NCI-H774 (cell line): ENCODE results near the gene CHAF1B.
"Not testable (repeated sequence)": the region's sequence is repeated elsewhere in the genome, so short reads cannot be mapped to it uniquely, and the experiment has no call there.

Experiments
- DNase-seq: peaks from one replicate; lab custom pipeline; 2025; lab: John Stamatoyannopoulos, UW

CHAF1B gene

GRCh38 chr21:36388835-36389234 is 3.6 kb downstream of the CHAF1B start:
- no peak for DNase-seq

- not testable (repeated sequence) for DNase-seq
Measured at GRCh38 chr21:36391649-36392048, 6.5 kb downstream of the CHAF1B start.

GRCh38 chr21:36395353-36396111 is 10.3 kb downstream of the CHAF1B start:
- no peak for DNase-seq

DNA sequence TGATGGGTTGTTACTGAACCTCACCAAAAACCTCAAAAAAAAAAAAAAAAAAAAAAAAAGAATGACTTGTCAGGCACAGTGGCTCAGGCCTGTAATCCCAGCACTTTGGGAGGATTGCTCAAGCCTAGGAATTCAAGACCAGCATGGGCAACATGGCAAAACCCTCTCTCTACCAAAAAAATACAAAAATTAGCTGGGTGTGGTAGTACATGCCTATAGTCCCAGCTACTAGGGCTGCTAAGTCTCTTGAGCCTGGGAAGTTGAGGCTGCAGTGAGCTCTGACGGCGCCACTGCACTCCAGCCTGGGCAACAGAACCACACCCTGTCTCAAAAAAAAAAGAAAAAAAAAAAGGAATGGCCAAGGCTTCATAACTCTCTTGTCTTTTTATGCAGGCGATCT is 11.1 kb downstream of the CHAF1B start:
- DNase-seq, result no peak

DNA sequence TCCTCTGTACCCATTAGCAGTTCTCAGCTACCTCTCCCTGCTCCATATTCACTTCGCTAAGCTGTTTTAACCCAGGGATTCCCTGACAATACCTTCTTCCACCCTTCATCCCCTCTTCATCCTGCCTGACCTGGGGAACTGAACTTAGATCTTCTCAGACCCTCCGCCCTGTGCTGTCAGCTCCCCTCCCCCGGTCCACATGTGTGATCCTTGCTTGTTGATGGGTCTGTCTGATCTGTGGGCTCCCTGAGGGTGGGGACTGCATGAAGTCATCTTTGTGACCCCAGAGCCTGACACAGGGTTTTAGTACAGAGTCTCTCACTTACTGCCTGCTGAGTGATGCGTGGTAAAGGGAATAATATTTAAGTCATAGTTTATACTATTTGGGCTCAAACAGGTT is 11.8 kb downstream of the CHAF1B start:
- DNase-seq, result no peak

DNA sequence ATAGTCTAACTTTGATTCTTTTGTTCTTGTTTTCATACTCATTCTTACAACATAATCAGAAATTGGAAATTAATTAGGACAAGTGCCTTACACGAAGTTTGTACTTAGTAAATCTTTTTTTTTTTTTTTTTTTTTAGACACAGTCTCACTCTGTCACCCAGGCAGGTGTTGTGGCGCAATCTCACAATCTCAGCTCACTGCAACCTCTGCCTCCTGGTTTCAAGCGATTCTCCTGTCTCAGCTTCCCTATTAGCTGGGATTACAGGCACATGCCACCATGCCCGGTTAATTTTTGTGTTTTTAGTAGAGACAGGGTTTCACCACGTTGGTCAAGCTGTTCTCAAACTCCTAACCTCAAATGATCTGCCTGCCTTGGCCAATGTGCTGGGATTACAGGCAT is 12.4 kb downstream of the CHAF1B start:
- no peak for DNase-seq

- not testable (repeated sequence) for DNase-seq
Measured at GRCh38 chr21:36399736-36400135, 14.5 kb downstream of the CHAF1B start.

DNA sequence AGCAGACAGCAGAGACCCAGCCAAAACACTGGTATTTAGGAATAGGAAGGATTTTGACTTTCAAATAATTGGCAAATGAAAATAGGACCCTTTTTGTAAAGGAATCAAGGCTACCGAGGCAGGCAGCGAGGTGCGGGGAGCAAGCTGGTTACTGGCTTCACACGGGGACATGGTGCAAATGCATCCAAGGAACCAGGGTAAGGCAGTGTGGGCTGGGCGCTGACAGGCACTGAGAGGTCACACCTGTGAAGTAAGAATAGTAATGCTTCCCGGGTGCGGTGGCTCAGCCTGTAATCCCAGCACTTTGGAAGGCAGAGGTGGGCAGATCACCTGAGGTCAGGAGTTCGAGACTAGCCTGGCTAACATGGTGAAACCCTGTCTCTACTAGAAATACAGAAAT is 15.5 kb downstream of the CHAF1B start:
- no peak for DNase-seq

- no peak for DNase-seq
Measured at GRCh38 chr21:36402339-36402738, 17.1 kb downstream of the CHAF1B start.

- DNase-seq, result no peak
Measured at GRCh38 chr21:36403713-36404112, 18.5 kb downstream of the CHAF1B start.

DNA sequence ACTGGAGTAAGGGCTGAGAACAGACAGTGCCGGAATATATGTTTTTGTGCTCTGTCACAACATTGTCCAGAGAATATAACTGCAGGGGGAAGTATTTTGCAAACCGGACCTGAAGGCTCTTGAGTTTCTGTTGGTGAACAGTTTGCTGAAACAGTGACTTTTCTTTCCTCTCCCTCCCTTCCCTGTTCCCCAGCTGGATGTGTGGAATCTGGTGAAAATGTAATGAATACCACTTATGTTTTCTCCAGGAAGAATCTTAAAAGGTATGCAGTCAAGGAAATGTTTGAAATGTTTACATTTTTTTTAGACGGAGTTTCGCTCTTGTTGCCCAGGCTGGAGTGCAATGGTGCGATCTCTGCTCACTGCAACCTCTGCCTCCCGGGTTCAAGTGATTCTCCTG is 23.4 kb downstream of the CHAF1B start:
- no peak for DNase-seq

DNA sequence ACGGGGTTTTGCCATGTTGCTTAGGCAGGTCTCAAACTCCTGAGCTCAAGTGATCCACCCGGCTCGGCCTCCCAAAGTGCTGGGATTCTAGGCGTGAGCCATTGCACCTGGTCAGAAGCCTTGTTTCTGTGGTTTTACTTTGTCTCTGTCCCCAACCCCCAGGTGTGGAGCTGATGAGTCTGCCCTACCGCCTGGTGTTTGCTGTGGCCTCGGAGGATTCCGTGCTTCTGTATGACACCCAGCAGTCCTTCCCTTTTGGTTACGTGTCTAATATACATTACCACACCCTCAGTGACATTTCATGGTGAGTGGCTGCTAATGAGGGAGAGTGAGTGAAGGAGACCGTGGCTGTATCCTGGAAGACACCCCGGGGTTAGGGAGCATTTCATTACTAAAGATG is 26.1 kb downstream of the CHAF1B start:
- no peak for DNase-seq

DNA sequence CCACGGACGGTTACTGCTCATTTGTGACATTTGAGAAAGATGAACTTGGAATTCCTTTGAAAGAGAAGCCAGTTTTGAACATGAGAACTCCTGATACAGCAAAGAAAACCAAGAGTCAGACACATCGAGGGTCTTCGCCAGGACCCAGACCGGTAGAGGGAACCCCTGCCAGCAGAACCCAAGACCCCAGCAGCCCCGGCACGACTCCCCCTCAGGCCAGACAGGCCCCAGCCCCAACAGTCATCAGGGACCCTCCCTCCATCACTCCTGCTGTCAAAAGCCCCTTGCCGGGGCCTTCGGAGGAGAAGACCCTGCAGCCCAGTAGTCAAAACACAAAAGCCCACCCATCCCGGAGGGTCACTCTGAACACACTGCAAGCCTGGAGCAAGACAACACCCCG is 27.7 kb downstream of the CHAF1B start:
- DNase-seq, result no peak

- DNase-seq, result no peak
Measured at GRCh38 chr21:36415375-36415774, 30.2 kb downstream of the CHAF1B start.

DNA sequence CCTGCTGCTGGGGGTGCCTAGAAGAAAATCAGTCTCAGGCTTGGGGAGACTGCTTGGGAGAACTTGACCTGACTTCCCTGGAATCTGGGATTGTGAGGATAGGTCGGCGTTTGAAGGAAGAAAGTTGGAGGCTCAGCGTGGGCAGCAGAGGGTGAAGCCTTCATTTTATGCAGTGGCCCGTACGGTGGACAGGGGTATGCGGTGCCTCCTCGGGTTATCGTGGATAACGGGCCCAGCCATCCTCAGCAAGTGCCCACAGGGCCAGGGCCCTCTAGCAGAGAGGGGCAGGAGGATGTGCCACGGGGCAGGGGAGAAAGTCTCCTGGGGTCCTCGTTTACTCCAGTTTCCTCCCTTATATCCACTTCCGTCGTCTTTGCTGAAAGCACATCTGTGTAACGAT is 34.0 kb downstream of the CHAF1B start:
- DNase-seq, result no peak

DNA sequence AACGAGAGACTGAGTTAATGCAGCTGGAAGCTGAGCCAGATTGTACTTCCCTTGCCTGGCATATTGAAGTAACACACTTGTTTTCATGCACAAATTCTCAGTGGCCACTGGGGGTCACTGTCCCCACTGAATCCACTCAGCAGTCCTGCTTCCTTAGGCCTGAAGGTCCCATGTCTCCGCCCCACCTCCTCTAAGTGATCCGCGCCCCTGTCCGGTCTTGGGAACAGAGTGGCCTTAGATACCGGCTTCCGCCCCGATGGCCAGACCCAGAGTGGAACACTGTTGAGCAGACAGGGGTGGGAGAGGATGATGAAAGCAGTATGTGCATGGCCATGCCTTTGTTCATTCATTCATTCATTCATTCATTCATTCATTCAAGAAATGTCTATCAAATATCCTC is 34.8 kb downstream of the CHAF1B start:
- peak; percentile 30 for DNase-seq

- no peak for DNase-seq
Measured at GRCh38 chr21:36420571-36421339, 35.6 kb downstream of the CHAF1B start.

DNA sequence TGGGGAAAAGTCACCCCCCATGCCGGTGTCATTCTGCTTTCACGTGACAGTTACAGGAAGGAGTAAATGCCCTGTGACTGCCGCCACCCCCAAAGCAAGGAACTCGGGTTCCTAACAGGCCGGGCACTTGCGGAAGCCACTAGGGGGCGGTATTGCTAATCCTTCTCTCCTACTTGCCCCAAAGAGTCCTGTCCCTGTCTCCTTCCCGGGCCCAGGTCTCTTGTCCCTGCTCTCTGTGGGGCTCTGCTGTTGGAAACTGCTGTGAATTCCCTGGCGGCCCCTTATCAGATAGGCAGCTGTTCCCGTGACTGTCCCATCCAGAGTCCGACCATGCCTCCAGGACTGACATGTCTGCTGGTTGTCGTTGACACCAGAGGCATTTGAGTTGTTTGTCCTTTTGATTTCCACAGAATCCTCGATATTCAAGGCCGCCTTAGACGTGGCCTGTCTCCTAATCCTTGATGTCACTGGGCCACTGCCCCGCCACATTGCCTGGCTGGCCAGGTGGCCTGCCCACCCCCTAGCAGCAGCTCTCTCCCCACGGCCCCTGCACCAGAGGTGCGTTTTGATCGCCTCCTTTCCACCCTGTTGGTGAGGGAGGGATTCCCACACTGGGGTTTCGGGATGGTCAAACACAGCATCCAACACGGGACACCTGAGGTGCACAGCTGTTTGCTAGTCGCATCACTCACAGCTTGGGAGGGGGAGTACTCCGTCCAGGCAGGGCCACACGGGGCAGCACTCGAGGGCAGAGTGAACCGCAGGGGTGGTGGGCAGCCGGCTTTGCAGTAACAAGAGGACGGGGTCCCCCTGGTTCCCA is 37.3 kb downstream of the CHAF1B start:
- no peak for DNase-seq

- no peak for DNase-seq
Measured at GRCh38 chr21:36423771-36424433, 38.7 kb downstream of the CHAF1B start.

DNA sequence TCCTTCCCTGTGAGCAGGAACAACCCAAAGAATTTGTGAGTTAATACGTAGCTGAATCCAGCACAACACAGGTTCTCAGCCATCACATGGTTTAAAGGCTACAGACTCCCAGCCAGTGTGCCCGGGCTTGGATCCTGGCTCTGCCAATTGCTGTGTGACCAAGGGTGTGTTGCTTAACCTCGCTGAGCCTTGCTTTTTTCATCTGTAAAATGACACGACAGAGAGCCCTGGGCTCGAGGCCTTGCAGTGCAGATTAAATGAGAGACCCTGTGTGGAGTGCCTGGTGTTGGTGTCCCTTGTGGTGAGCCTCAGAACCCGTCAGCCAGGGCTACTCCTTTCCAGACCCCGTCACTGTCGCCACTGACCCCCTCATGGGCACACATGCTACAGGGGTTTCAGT is 39.4 kb downstream of the CHAF1B start:
- no peak for DNase-seq

GRCh38 chr21:36425286-36425685 is 40.1 kb downstream of the CHAF1B start:
- no peak for DNase-seq

DNA sequence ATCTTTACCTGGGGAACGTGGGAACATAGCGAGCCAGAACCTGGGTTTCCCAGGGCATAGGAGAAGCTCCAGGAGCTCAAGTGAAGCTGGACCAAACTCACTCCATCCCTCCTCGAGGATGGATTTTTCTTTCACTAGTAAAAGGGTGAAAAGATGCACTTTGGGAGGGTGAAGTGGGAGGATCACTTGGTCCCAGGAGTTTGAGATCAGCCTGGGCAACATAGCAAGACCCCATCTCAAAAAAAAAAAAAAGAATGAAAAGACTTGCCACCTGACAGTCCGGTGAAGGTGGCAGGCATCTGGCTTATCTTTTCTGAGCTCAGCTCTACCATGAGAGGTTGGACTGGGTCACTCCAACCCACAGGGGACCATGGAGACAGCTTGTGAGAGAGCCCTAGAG is 42.3 kb downstream of the CHAF1B start:
- no peak for DNase-seq
